Measurements from ENCODE around the gene NCAM2. TPM values are rescaled to one million over a fixed set of nuclear protein-coding genes. Genes with fewer than 3 reads are reported as not detected.

Gene NCAM2
- polyA plus RNA-seq, 3 donors = not detected

DNA sequence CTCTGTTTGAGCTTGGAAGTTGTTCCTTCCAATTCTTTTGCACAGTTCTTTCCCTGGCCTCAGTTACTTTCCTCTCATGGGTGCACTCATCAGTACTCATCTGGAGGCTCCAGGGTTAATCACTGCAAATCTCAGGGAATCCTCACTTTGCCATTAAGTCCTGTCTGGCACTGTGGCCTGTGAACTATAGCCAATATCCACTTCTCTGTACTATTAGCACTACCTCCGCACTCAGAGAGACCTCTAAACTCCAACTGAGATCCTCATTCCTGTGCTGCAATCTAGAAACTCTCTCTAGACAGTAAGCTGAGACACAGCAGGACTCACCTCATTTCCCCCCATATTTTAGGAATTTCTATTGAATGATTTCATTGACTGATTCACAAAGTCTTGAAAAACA lies 311.3 kb downstream of the NCAM2 start:
- Histone ChIP-seq H3K36me3 (replicated peaks in 1 of 2; ENCODE audit: control insufficient read depth in 1 of 2, insufficient read depth in 2 of 2, low read length in 2 of 2) (no peaks in the 10 kb centered on the region), H3K4me3 (replicated peaks in 1 of 3; ENCODE audit: low read depth in 2 of 3, low read length in 3 of 3) (no peak overlapping the region), H3K4me1 (ENCODE audit: control insufficient read depth in 1 of 2, insufficient read depth in 2 of 2, low read length in 2 of 2) (no peaks in the 10 kb centered on the region), H3K27ac (ENCODE audit: low read depth in 1 of 2, low read length in 2 of 2) (no peak overlapping the region), H3K27me3 (ENCODE audit: control insufficient read depth in 2 of 2, insufficient read depth in 2 of 2, low read length in 2 of 2) (no peaks in the 10 kb centered on the region), H3K4me2 (replicated peaks; ENCODE audit: extremely low read depth, low read length, poor library complexity, severe bottlenecking) (no peak overlapping the region), H4K20me1 (ENCODE audit: insufficient read depth, low read length) (no peaks in the 10 kb centered on the region), H3K9ac (ENCODE audit: insufficient read depth, low read length, poor library complexity, severe bottlenecking) (no peak overlapping the region), H2AFZ (ENCODE audit: insufficient read depth, low read depth, low read length, poor library complexity, severe bottlenecking) (no peak overlapping the region), H3K79me2 (ENCODE audit: insufficient read depth, low read length) (no peaks in the 10 kb centered on the region), H3K9me3 (replicated peaks in 1 of 2; ENCODE audit: control insufficient read depth in 1 of 2, insufficient read depth in 1 of 2, low read length in 2 of 2) (no peaks in the 10 kb centered on the region)
- DNase-seq = no peak
- H3K9me3 Mint-ChIP-seq = peaks cover 0 to 6% (median 0%) of the 10 kb centered on the region in 7 donors
- H3K4me3 Mint-ChIP-seq = no peak overlapping the region
- no peak overlapping the region for H3K27ac Mint-ChIP-seq
- no peaks in the 10 kb centered on the region for H3K4me1 Mint-ChIP-seq
- TF ChIP-seq, protein P1, sequence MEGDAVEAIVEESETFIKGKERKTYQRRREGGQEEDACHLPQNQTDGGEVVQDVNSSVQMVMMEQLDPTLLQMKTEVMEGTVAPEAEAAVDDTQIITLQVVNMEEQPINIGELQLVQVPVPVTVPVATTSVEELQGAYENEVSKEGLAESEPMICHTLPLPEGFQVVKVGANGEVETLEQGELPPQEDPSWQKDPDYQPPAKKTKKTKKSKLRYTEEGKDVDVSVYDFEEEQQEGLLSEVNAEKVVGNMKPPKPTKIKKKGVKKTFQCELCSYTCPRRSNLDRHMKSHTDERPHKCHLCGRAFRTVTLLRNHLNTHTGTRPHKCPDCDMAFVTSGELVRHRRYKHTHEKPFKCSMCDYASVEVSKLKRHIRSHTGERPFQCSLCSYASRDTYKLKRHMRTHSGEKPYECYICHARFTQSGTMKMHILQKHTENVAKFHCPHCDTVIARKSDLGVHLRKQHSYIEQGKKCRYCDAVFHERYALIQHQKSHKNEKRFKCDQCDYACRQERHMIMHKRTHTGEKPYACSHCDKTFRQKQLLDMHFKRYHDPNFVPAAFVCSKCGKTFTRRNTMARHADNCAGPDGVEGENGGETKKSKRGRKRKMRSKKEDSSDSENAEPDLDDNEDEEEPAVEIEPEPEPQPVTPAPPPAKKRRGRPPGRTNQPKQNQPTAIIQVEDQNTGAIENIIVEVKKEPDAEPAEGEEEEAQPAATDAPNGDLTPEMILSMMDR (IDR thresholded peaks at IDR 0.05) = no peak
- H3K27me3 Mint-ChIP-seq (ENCODE audit: low read depth in 3 of 3) = peaks cover 0 to 4% (median 0%) of the 10 kb centered on the region in 3 donors
- H3K36me3 Mint-ChIP-seq = no peaks in the 10 kb centered on the region
- intact Hi-C loops (cut with micrococcal nuclease) = no loop called here
- 100% methylated on average over 1 of the region's 1 CpG for WGBS (ENCODE audit: insufficient coverage)

DNA sequence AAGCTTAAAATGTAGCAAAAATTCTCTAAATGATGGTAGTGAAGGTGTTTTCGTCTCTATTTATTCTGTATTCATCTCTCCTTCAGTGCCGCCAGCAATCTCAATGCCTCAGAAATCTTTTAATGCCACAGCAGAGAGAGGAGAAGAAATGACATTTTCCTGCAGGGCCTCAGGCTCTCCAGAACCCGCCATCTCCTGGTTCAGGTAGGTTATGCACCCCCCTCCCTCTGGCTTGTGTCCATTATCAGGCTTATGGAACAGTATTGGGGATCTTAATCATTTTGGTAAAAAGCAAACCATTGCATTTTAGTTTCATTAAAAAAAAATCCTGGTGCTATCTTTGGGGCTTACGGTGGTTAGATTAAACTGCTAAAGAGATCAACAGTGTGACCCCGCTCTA lies 326.1 kb downstream of the NCAM2 start:
- no peaks in the 10 kb centered on the region for H3K36me3 ChIP-seq (replicated peaks in 1 of 2; ENCODE audit: control insufficient read depth in 1 of 2, insufficient read depth in 2 of 2, low read length in 2 of 2)
- TF ChIP-seq, protein P1 (IDR thresholded peaks at IDR 0.05) = no peak
- H2AFZ ChIP-seq (ENCODE audit: insufficient read depth, low read depth, low read length, poor library complexity, severe bottlenecking) = no peak overlapping the region
- Mint-ChIP-seq H3K36me3 (no peaks in the 10 kb centered on the region), H3K4me1 (no peaks in the 10 kb centered on the region), H3K27me3 (ENCODE audit: low read depth in 3 of 3) (peaks cover 0 to 2% (median 0%) of the 10 kb centered on the region in 3 donors), H3K9me3 (peaks cover 0 to 4% (median 0%) of the 10 kb centered on the region in 7 donors), H3K27ac (no peak overlapping the region), H3K4me3 (no peak overlapping the region)
- no peak for DNase-seq
- no peaks in the 10 kb centered on the region for H3K4me1 ChIP-seq (ENCODE audit: control insufficient read depth in 1 of 2, insufficient read depth in 2 of 2, low read length in 2 of 2)
- no peak overlapping the region for H3K27ac ChIP-seq (ENCODE audit: low read depth in 1 of 2, low read length in 2 of 2)
- no peak overlapping the region for H3K9ac ChIP-seq (ENCODE audit: insufficient read depth, low read length, poor library complexity, severe bottlenecking)
- H3K9me3 ChIP-seq (replicated peaks in 1 of 2; ENCODE audit: control insufficient read depth in 1 of 2, insufficient read depth in 1 of 2, low read length in 2 of 2) = no peaks in the 10 kb centered on the region
- no CpG with 5 or more reads among the region's 5 CpGs for whole genome bisulfite sequencing (ENCODE audit: insufficient coverage)
- H3K27me3 ChIP-seq (ENCODE audit: control insufficient read depth in 2 of 2, insufficient read depth in 2 of 2, low read length in 2 of 2) = no peaks in the 10 kb centered on the region
- H3K4me3 ChIP-seq (replicated peaks in 1 of 3; ENCODE audit: low read depth in 2 of 3, low read length in 3 of 3) = no peak overlapping the region
- no peaks in the 10 kb centered on the region for H4K20me1 ChIP-seq (ENCODE audit: insufficient read depth, low read length)
- H3K79me2 ChIP-seq (ENCODE audit: insufficient read depth, low read length) = no peaks in the 10 kb centered on the region
- intact Hi-C loops (cut with micrococcal nuclease) = no loop called here
- no peak overlapping the region for H3K4me2 ChIP-seq (replicated peaks; ENCODE audit: extremely low read depth, low read length, poor library complexity, severe bottlenecking)

Data from CD14-positive monocyte (primary cell).